GM12878 (cell line): Measurements from ENCODE around the gene CSAD. TPM values are rescaled to one million over a fixed set of nuclear protein-coding genes. Genes with fewer than 3 reads are reported as not detected.

Experiments used
- ATAC-seq: fragments of 200-7000 bp; cut with Tn5 transposase; 3 replicates; pipeline ENCODE4 v1.9.1; 2020; ENCODE audit warnings: mild to moderate bottlenecking, moderate library complexity
- BruUV-seq: library from RNA; stranded (reverse); fragments of 400-500 nt; replicated peaks from 2 replicates; lab custom pipeline; 2021; lab: Mats Ljungman, UMichigan
- CTCF ChIA-PET: fragments of 300-600 bp; sonication (Branson Sonifier 250); formaldehyde crosslinking; extraction: SDS; loops from one replicate; lab custom pipeline; 2021; ENCODE audit warnings: inconsistent platforms; lab: Yijun Ruan, JAX
- POLR2A ChIA-PET: fragments of 350-600 bp; formaldehyde crosslinking; extraction: SDS; loops from one replicate; lab custom pipeline; 2021; ENCODE audit warnings: inconsistent platforms; lab: Charles Lee
- RAD21 ChIA-PET: fragments of 300-600 bp; sonication (Branson Sonifier 250); formaldehyde crosslinking; loops from one replicate; lab custom pipeline; 2023; ENCODE audit warnings: antibody characterized with exemption; ENCODE audit not compliant: unreplicated experiment; lab: Charles Lee
- SMC1A ChIA-PET: fragments of 300-600 bp; sonication (Branson Sonifier 250); formaldehyde crosslinking; loops from one replicate; lab custom pipeline; 2023; ENCODE audit not compliant: unreplicated experiment, uncharacterized antibody; lab: Charles Lee
- DNase-seq: peaks from one replicate; pipeline ENCODE4 v3.0.0-alpha.2; 2011; ENCODE audit warnings: low read depth, low spot score
- FAIRE-seq: peaks from 3 replicates; lab custom pipeline; 2011; peaks lifted over from hg19 to GRCh38; lab: Jason Lieb, UNC
- H2AFZ ChIP-seq: 2 replicates; pipeline ENCODE4 v1.6.0; 2011; ENCODE audit warnings: low read depth, low read length, control low read depth; ENCODE audit not compliant: control insufficient read depth
- H3K27ac ChIP-seq: 2 replicates; pipeline ENCODE4 v1.5.1; 2011; ENCODE audit warnings: control low read depth; ENCODE audit not compliant: control insufficient read depth, insufficient read depth
- H3K27me3 ChIP-seq, 2 experiments: replicated peaks in 1 of 2; 2 replicates each; pipeline versions ENCODE4 v1.6.0 to v1.6.1; 2011; ENCODE audit warnings: low read length in 1 of 2; ENCODE audit not compliant: control insufficient read depth in 2 of 2, insufficient read depth in 2 of 2
- H3K36me3 ChIP-seq, 2 experiments: 2 replicates each; pipeline ENCODE4 v1.5.1; 2011; ENCODE audit warnings: low read length in 1 of 2; ENCODE audit not compliant: control insufficient read depth in 2 of 2, insufficient read depth in 2 of 2
- H3K4me1 ChIP-seq: 2 replicates; pipeline ENCODE4 v1.6.1; 2011; ENCODE audit warnings: mild to moderate bottlenecking, low read length, moderate library complexity, mixed read lengths; ENCODE audit not compliant: control insufficient read depth, insufficient read depth
- H3K4me2 ChIP-seq: 2 replicates; pipeline ENCODE4 v1.6.0; 2011; ENCODE audit warnings: control low read depth; ENCODE audit not compliant: control insufficient read depth, insufficient read depth
- H3K4me3 ChIP-seq: fragments of 200-600 bp; sonication (generic); 2 replicates; pipeline ENCODE4 v1.5.1; 2016
- H3K79me2 ChIP-seq: 2 replicates; pipeline ENCODE4 v1.6.0; 2011; ENCODE audit warnings: low read length; ENCODE audit not compliant: control insufficient read depth, insufficient read depth
- H3K9ac ChIP-seq: 2 replicates; pipeline ENCODE4 v1.8.0; 2011; ENCODE audit warnings: low read length, control low read depth, mixed read lengths; ENCODE audit not compliant: control insufficient read depth, insufficient read depth
- H3K9me3 ChIP-seq: replicated peaks from 3 replicates; pipeline ENCODE4 v1.5.1; 2011; ENCODE audit warnings: mild to moderate bottlenecking, low read length; ENCODE audit not compliant: control insufficient read depth, insufficient read depth
- H4K20me1 ChIP-seq: 2 replicates; pipeline ENCODE4 v1.6.0; 2011; ENCODE audit not compliant: control insufficient read depth, insufficient read depth
- CEBPB ChIP-seq, 2 experiments: fragments of 150-350 bp in 1 of 2; IDR thresholded peaks; 2 replicates each; pipeline ENCODE4 v1.6.1; 2012 to 2014; ENCODE audit warnings: low read depth in 2 of 2, low read length in 2 of 2, borderline replicate concordance in 1 of 2, inconsistent platforms in 1 of 2
- NFYB ChIP-seq: IDR thresholded peaks from 2 replicates; pipeline ENCODE4 v1.6.1; 2011; ENCODE audit warnings: low read depth, mild to moderate bottlenecking, low read length, improper control_type of control experiment, moderate library complexity; ENCODE audit not compliant: insufficient read depth
- NR2F1 ChIP-seq: fragments of 450-650 bp; conservative IDR thresholded peaks from 2 replicates; pipeline ENCODE4 v1.6.1; 2017; ENCODE audit warnings: mild to moderate bottlenecking
- ZNF384 ChIP-seq: IDR thresholded peaks from 2 replicates; pipeline ENCODE4 v1.6.1; 2012; ENCODE audit warnings: low read depth, mild to moderate bottlenecking, low read length, improper control_type of control experiment, borderline replicate concordance
- WGBS: methylation state at CpG from one replicate; pipeline ENCODE4 v1.1.6; 2016; ENCODE audit warnings: low lambda C conversion rate; ENCODE audit not compliant: insufficient replicate concordance, insufficient coverage; ENCODE audit errors: missing lambda C conversion rate; 5-methylcytosine and 5-hydroxymethylcytosine counted together
- in situ Hi-C: fragments of 300-500 bp; cut with MboI; formaldehyde crosslinking; loops from 9 replicates; pipeline ENCODE4 v1.14.3; 2018; ENCODE audit warnings: mixed read lengths
- intact Hi-C: fragments of 100-400 bp; cut with micrococcal nuclease; formaldehyde crosslinking; loops from one replicate; pipeline ENCODE4 v1.14.2; 2022; ENCODE audit not compliant: unreplicated experiment
- polyA plus RNA-seq, 11 experiments: library from polyadenylated mRNA; depleted of rRNA in 4 of 11; unstranded in 6 of 11; stranded (reverse) in 5 of 11; fragments of >200 nt; fragmentation: Nextera tagmentation in 4 of 11; fragmentation: Illumina TruSeq in 1 of 11; extraction: Ambion mirVana in 4 of 11; extraction: Trizol in 1 of 11; gene quantifications; 1 replicate in 1 of 11; 2 replicates in 10 of 11; pipeline versions ENCODE4 v1.2.1 to v1.2.3, GENCODE V29; 2011 to 2016; ENCODE audit warnings: inconsistent platforms in 2 of 11, missing spikeins in 2 of 11, low read depth in 1 of 11
- total RNA-seq, 4 experiments: library from RNA; depleted of rRNA in 3 of 4; stranded (reverse); fragments of >200 nt in 3 of 4; fragmentation: Illumina TruSeq in 1 of 4; extraction: Trizol in 1 of 4; gene quantifications; 2 replicates each; pipeline versions ENCODE4 v1.2.1 to v1.2.3, GENCODE V29; 2013 to 2021
- TF ChIP-seq, protein P1 (sequence below): fragments of 450-650 bp; IDR thresholded peaks from 2 replicates; pipeline ENCODE4 v1.6.1; 2018; ENCODE audit warnings: borderline replicate concordance, mild to moderate bottlenecking; ENCODE audit not compliant: partially characterized antibody
- TF ChIP-seq, protein P2 (sequence below): fragments of 450-650 bp; IDR thresholded peaks from 2 replicates; pipeline ENCODE4 v1.6.1; 2017; ENCODE audit warnings: low read depth, mild to moderate bottlenecking, moderate library complexity

CSAD gene
- total and polyA plus RNA-seq, 10 of the 15 experiments (the other 5 are each of a cell fraction or from before 2014, with no cell fraction given) = 1.1 to 20.4 (median 6.2) TPM

GRCh38 chr12:53123578-53124351 lies 57.0 kb downstream of the CSAD start:
- ChIA-PET SMC1A (interaction anchor here (0.6 kb wide), 1 partner anchor 238 kb away, joined by 3 read pairs; no protein-coding TSS in a partner anchor), CTCF (interaction anchor here (1.2 kb wide), 1 partner anchor 25 kb away, joined by 4 read pairs; no protein-coding TSS in a partner anchor), POLR2A (no interaction called here), RAD21 (no interaction called here)
- in situ Hi-C loops (no loop called here), intact Hi-C loops (no loop called here)
- H3K4me2 ChIP-seq = no peak overlapping the region
- 49% methylated on average over 16 of the region's 16 CpGs for WGBS
- H3K4me1 ChIP-seq = no peaks in the 10 kb centered on the region
- FAIRE-seq = no peak
- BruUV-seq = no TSS peak
- no peaks in the 10 kb centered on the region for H3K9me3 ChIP-seq
- H2AFZ ChIP-seq = no peak overlapping the region
- no peak for ATAC-seq
- TF ChIP-seq NR2F1 = no peak
- no peak for TF ChIP-seq NFYB
- TF ChIP-seq CEBPB (IDR thresholded peaks at IDR 0.05; ENCODE audit: borderline replicate concordance in 1 of 2, low read depth in 2 of 2, low read length in 2 of 2) = no peak
- TF ChIP-seq, protein P1, sequence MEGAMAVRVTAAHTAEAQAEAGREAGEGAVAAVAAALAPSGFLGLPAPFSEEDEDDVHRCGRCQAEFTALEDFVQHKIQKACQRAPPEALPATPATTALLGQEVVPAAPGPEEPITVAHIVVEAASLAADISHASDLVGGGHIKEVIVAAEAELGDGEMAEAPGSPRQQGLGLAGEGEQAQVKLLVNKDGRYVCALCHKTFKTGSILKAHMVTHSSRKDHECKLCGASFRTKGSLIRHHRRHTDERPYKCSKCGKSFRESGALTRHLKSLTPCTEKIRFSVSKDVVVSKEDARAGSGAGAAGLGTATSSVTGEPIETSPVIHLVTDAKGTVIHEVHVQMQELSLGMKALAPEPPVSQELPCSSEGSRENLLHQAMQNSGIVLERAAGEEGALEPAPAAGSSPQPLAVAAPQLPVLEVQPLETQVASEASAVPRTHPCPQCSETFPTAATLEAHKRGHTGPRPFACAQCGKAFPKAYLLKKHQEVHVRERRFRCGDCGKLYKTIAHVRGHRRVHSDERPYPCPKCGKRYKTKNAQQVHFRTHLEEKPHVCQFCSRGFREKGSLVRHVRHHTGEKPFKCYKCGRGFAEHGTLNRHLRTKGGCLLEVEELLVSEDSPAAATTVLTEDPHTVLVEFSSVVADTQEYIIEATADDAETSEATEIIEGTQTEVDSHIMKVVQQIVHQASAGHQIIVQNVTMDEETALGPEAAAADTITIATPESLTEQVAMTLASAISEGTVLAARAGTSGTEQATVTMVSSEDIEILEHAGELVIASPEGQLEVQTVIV = no peak
- TF ChIP-seq ZNF384 = no peak
- TF ChIP-seq, protein P2, sequence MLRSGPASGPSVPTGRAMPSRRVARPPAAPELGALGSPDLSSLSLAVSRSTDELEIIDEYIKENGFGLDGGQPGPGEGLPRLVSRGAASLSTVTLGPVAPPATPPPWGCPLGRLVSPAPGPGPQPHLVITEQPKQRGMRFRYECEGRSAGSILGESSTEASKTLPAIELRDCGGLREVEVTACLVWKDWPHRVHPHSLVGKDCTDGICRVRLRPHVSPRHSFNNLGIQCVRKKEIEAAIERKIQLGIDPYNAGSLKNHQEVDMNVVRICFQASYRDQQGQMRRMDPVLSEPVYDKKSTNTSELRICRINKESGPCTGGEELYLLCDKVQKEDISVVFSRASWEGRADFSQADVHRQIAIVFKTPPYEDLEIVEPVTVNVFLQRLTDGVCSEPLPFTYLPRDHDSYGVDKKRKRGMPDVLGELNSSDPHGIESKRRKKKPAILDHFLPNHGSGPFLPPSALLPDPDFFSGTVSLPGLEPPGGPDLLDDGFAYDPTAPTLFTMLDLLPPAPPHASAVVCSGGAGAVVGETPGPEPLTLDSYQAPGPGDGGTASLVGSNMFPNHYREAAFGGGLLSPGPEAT = no peak
- no peaks in the 10 kb centered on the region for H4K20me1 ChIP-seq
- H3K4me3 ChIP-seq = no peak overlapping the region
- DNase-seq = no peak
- H3K27me3 ChIP-seq = no peaks in the 10 kb centered on the region; a peak in 1 of 4 replicates
- no peaks in the 10 kb centered on the region for H3K36me3 ChIP-seq
- H3K79me2 ChIP-seq = no peaks in the 10 kb centered on the region
- no peak overlapping the region for H3K27ac ChIP-seq
- no peak overlapping the region for H3K9ac ChIP-seq
